D341Med (cell line): ENCODE results near the gene SHC3.

Experiments used
- DNase-seq: peaks from one replicate; pipeline ENCODE4 v3.0.0; 2012; ENCODE audit warnings: low spot score

The SHC3 gene

DNA sequence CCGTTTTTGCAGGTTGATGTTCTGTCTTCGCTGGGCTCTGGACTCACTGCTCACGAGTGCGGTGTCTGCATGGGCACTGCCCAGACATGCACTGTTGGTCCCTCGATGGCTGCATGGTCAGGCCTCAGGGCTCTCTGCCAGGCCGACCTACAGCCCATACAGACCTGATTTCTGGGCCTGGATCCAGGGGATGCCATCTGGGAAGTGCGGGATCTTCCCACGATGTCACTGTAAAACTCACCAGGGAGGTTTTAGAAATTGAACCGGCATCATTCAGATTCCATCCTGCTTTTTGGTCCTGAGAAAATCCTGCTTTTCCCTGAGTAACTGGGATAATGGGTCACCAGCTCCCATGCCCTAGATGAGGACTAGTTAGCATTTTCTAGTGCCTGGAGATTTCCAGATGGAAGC is 178.2 kb downstream of the SHC3 start:
- no peak for DNase-seq

DNA sequence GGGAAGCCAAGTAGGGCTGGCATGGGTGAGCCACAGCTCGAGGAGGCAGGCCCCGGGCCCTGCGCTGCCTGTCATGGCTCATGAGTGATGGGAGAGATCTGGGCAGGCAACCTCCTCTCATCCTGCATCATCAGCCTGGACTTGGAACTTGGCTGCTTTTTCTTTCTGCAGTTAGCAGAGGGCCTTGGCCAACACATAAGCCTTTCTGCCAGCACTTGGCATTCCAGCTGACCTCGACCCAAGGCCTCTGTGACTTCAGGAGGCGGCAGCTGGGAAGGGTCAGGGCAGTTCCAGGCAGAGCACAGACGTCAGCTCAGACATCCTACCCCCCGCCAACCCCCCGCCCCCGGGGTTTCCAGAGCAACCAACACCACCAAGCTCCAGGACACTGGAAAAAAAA is 179.7 kb downstream of the SHC3 start:
- DNase-seq: no peak

DNA sequence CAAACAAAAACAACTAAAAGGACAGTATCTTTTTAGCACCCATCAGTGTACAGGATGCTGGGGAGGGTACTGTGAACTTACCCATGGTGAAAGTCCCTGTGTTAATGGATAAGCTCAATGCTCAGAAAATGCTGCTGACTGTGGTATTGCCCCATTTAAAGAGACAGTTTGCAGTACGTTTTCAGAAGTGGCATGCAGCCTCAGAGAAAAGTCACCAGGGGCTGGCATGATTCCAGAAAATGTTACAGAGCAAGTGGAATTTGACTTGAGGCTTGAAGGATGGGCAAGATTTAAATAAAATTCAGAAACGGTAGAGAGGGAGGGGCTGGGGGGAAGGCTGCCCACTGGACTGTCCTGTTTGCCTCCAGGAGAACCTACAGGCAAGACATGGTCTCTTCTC is 180.1 kb downstream of the SHC3 start:
- DNase-seq: no peak

DNA sequence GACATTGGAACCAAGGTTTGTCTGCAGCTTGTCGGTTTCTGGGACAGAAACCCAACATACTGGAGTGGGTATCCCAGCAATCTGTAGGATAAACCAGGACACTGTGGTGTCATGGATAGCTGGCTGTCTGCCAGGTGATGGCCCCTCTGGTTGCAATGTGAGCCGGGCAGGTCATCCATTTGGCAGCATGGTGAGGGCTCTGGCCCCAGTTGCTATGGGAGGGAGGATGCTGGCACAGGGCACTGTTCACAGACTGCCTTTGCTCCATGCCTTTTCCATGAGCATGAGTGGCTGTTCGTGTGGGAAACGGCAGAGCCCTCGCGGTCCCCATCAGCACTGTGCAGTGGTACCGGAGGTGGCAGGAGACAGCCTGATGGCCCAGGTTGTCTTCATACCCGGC is 181.0 kb downstream of the SHC3 start:
- DNase-seq: no peak

DNA sequence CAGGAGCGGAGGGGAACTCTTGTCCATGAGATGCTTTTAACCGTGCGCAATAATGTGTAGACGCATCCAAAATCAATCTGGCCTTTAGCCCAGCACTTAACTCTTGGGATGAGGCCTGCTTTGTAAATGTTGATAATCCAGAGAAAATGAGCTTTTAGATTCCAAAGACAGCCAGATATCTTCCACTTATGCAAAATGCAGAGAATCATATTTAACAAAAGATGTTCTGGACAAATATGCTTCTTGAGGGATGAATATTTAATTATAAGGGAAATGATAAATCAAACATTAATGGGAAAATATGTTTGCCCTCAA is 181.7 kb downstream of the SHC3 start:
- DNase-seq: no peak

DNA sequence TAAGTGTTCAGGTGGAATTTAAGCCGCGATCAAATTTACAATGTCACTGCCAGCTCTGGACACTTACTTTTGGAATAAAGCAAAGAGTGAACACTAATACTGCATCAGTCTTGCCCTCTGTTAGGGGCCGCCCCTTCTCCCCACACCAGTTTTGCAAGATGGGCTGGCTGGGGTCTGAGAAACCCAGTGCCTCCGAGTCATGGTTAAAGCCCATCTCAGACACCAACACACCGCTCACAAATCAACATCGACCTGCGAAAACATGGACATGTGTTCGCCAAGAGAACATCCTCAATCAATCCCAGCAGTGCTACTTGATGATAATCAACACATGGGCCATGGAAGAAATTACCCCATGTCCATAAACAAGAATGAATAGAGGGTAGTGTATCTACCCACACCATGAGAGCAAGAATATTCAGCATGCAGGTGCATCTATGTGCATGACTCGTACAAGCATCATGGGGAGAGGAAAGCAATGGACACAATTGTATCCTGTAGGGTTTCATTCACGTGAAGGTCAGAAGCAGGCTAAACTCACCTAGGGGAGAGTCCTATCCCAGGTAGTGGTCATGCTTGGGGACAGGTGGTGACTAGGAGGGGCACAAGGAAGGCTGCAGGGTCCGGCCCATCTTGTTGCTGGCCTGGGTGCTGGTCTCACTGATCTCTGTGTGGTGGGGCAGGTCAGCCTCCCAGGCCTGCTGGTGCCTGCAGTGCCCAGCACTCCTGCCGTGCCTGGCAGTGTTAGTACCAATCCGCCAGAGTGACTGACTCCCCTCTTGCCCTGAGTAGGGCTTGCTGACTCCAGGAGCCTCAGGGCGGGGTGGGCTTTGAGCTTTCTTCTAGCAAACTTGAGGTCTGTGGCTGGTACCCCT is 182.3 kb downstream of the SHC3 start:
- no peak for DNase-seq

DNA sequence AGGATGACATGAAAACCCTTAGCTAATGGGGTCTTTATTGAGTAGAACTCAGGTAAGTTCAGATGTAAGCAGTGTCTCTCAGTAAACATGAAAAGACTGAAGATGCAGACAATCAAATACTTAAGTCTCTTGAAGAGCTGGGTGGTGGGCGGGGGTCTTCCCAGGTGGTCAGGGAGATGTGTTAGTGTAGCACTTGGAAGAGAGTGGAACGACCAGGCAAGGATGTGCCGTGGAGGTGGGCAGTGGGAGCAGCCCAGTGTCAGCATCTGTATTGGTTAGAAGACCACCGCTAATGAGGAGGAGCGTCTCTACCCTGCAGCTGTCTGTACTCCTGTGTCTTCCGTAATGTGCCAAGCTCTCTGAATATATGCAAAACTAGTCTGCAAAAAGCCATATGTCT is 183.0 kb downstream of the SHC3 start:
- no peak for DNase-seq

DNA sequence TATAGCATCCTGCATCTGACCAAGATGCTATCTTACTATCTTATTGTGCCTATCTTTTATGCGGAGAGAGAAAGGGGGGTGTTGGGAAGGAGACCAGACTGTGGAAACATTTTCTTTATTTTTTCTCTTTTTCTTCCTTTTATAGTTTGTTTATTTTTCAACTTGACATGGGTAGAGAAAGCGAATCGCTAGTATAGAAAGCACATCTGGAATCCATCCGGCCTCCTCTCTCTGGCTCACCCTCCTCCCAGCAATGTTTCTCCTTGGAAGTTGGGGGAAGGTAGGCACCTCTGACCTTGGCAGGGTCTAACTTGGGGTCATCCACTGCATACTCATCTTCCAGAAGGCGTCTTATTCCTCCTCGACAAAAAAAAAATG is 183.4 kb downstream of the SHC3 start:
- no peak for DNase-seq

DNA sequence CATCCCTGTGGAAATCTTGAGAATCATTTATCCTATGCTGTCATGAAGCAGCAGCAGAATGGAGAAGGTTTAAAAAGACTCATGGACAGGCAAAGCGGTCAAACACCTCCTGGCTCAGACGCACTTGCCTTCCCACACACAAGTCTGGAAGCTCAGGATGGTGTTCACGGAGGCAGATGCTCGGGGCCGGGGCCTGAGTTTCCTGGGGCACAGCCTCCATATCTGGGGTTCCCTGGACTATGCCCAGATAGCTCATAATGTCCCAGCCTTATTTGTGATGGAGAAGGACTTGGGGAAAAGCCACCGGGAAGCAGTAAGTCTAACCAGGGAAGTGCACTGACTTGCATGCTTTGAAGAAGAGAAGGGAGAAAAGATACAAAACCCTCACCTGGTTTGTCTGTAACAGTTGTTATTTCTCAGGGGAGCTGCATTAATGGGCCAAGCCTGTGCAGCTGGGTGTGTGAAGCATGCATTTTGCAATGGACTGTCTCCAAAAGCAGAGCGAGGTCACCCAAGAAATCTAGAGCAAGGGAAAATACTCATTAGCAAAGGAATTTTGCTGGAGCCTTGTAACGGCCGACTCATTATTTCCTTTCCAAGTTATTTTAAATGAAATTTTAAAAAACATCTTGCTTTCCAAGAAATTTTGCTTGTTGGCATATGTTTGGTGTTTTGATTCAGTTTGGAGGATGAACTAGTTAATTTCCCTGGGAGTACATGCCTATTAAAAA is 184.0 kb downstream of the SHC3 start:
- no peak for DNase-seq

DNA sequence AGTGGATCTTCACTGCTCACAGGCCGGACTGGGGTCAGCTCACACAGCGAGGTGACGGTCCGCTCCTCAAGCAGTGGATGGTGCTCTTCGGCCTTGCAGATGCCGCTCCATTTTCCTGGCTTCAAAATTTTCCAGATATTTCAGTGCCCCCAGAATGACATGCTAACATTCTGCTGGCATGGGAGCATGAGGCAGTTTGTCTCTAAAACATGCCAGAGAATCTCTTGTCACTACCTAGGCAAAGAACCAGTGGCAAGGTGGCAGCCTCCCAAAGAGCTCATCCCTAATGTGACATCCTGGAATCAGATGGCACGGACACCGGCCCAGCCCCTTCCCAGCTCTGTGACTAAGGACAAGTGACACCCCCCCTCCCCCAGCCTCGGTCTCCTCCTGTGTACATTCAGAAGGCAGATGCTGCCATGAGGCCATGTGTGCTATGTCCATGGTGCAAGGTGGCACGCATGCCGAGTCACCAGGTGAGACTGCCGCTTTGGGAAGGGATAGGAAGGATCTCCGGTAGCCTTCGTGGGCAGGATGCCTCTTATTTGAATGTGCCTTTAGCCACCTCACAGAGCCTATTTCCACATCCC is 184.7 kb downstream of the SHC3 start:
- no peak for DNase-seq

DNA sequence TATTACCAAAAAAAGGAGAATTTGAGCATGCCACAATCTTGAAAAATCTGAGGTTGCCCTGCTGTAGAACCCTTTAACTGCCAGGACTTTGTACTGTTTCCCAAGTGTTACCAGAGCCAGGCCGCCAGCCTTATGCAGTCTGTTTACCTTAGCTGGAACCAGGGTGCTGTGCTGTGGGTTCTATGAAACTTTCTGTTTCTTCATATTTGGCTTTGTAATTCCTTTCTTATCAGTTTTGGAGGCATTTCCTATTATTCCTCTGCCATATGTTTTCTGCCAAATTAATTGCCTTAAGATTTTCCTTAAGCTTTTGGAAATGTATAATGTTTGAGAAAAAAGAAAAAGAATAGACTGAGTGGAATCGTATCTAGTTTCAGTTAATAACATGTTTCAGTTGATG is 185.3 kb downstream of the SHC3 start:
- DNase-seq: no peak

DNA sequence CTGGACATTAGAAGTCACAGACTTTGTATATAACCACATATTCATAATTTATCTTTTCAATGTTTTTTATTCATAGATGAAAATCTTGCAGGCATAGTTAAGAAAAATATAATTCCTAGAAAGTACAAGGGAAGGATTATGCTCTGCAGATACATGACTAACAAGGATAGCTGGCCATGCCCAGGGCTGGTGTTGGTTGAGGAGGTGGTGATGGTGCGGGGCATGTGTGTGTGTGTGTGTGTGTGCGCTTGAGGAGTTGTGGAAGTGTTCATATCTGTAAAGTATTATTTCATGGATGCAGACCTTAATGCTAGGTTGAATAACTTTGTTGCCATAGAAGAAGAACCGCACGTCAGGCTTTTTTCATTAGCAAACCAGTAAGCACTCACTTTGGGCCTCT is 186.1 kb downstream of the SHC3 start:
- DNase-seq: no peak

DNA sequence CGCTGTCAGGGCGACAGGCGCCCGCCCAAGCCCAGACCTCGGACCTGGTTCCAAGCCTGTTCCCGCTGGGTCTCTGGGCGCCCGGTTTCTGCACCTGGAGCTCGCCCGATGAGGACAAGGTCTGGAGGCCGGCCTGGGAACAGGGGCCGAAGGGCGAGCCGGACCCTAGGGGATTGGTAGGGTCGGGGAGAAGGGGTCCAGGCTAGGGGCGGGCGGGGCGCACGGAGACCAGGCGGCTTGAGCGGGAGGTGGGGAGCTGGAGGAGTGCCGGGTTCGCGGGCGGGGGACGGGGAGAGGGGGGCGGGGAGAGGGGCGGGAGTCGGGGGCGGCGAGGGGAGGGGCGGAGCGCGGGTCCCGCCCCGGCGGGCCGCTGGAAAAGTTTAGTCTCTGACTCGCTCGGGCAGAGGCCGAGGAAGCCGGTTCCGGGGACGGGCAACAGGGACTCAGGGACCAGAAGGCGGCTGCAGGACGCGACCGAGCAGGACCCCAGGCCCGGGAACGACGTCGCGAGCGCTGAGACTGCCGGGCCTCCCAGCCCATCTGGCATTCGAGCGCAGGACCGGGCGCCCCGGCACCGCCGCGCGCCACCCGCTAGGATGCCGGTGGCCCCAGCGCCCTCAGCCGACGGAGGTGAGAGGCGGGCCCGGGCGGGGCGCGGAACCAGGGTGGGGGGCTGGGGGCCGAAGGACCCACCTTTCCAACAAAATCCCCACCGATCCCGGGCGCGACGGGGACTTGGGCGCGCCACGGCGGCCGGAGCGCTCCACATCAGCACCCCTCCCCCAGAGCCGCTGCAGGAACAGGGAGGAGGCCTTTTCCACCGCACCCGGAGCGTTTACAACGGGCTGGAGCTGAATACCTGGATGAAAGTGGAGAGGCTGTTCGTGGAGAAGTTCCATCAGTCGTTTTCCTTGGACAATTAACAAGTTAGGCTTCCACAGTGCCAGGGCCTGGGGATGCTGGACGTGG is 187.3 kb downstream of the SHC3 start, which contains the start of gene S1PR3:
Gene S1PR3, plus strand, starts transcription at position 403 of the 969 bp plus-strand sequence. CDS start 9,733 bp downstream, outside the sequence.
- peak; percentile 53 for DNase-seq

DNA sequence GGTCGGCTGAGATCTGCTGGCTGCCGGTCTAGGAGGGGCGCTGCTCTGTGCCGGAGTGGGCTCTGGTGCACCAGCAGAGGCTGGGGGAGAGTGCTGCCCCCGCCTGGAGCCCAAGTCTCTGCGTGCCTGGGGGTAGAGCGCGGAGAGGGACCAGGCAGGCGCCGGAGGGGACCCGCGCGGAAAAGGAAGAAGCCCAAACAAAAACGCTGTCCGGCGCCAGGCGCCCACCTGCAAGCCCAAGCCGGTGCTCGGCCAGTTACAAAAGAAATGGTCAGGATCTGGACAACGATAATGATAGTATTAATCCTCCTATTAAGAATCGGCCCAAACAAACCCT is 187.9 kb downstream of the SHC3 start:
- DNase-seq: no peak

DNA sequence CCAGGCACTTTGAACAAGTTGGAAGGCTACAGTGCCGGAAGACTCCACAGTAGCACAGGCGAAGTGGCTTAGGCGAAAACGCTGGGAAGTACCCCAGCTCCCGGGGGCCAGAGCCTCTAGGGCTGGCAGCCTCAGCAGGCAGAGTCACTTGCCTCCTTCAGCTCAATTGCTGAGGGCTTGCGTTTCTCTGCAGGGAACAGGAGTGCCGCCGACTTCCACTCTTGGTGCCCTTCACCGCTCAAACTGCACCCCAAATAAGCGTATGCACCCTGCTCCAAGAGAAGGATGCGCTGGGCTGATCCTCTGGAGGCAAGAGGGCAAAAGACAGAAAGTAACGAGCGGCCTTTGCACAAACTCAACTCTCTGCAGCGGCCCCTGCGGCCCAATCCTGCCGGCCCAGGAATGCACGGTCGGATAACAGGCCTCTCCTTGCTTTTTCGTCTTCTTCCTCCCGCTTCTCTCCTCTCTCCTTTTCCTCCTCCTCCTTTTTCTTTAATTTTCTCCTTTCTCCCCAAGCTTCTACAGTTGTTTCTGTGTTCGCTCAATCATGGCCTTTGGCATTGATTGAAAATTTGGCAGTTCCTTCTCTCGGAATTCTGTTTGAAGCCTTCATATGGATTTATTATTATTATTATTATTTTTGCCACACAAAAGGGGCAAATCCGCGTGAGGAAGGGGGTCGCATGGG is 188.4 kb downstream of the SHC3 start:
- no peak for DNase-seq

DNA sequence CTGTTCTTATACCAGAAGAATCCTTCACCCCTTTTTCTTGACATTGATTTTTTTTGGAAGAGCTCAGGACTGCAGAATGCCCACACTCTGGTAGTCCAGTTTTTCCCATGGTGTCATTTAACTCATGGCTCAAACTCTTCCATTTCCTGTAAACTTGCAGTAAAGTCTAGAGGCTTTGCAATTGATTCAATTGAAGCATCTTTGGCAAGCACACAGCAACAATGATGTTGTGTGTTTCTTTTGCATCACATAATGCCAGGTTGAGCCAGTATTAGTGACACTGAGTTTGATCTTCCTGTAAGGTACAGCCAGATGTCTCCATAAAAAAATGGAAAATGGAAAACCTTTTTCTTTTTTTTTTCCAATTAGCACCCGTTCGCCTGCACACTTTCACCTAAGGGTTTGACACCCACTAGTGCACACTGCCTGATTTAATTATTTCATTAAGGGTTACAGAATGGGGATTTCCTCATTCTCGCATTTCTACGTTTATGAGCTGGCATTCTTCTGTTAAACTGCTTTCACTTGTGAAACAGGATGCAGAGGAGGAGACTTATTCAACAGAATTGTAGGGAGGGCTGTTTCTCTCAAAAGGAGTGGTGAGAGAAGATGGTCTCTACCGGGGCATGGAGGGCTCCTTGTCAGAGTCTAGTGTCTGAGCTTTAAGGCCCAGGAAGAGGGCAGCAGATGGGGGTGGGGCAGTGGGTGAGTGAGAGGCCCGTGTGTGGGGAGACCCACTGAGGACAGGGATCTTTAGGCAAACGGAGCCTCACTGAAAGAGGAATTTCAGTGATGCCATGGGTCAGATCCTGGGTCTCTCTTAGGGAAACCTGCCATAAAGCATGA is 189.6 kb downstream of the SHC3 start:
- no peak for DNase-seq

DNA sequence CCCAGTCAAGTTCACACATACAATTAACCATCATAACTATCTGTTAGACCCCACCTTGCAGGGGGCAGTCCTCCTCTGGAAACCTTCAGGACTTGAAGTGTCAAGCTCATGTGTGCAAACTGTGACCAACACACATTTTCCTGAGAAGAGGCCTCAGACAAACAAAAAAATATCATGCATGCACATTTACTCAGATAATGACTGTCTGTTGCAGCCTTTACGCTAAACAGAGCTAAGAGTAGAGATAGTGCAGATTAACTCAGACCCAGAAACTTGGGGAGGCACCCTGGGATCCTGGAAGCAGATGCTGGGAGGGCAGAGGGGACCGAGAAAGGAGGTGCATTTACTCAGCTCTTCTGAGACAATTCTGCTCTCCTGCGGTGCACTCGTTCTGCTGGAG is 191.0 kb downstream of the SHC3 start:
- no peak for DNase-seq

DNA sequence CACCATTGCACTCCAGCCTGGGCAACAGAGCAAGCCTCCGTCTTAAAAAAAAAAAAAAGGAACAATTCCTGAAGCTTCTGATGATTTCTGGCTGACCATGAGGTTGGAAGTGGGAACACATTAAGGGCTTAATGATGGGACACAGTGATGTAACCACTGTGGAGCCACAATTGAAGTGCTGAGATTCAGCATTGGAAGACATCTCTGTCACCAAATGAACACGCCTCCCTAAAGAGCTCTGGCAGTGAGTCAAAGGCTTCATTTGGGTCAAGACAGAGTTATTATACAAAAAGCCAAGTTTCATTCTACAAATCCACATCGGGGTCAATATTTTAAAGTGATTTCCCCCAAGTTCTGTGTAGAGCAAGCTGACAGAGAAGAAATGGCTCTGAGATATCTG is 191.8 kb downstream of the SHC3 start:
- no peak for DNase-seq

DNA sequence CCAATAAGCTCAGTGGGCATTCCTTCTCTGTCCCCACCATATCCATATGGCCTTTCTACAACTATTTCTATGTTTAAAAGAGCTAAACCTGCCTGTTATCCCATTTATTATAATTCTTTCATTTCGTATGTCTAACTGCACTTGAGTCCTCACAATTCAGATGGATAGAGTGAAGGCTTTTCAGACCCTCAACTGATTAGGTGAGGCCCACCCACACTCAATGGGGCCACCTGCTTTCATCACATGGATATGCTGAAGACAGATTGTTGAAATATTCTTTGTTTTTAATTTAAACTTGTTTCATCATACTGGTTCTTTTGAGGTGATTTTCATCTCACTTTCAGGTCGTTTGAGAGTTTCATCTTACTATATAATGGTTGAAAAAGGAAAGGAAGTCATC is 193.0 kb downstream of the SHC3 start:
- no peak for DNase-seq

DNA sequence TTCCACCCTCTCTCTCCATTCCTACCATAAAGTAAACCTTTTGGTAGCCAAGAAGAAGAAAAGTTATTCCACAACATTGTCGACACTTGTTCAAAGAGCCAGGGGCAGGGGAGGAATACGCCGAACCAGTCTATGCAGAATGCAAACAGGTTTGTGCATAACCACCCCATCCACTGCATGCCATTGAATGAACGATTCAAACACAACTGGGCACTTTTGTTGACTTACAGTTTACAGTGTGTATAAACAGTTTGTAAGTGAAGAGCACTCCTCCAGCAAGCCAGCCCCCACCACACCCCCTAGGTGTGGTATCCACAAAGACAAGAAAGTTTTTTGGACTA is 194.1 kb downstream of the SHC3 start:
- no peak for DNase-seq
